ENCODE measurements around the gene ERP29.

The ERP29 gene

DNA sequence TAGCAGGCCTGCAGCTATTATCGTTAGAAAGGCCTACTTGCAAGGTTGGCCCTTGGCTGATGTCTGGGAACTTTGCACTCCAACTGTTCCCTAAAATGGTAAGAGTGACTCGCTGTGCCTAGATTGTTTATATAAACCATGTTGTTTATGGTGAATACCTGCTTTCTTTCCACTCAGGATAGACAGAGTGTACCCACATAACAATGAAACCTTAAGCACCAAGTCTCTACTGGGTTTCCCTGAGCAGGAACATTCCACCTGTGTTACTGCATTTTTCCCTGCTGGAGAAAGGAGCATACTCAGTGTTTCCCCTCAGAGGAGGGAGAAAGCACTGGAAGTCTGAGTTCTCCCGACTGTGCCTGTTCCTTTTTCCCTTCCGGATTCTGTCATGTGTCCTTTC, 32.8 kb downstream of the ERP29 start:
- no peak for DNase-seq

GRCh38 chr12:112049351-112049750, 36.1 kb downstream of the ERP29 start:
- no peak for DNase-seq

GRCh38 chr12:112061137-112061536, 47.9 kb downstream of the ERP29 start:
- no peak for DNase-seq

DNA sequence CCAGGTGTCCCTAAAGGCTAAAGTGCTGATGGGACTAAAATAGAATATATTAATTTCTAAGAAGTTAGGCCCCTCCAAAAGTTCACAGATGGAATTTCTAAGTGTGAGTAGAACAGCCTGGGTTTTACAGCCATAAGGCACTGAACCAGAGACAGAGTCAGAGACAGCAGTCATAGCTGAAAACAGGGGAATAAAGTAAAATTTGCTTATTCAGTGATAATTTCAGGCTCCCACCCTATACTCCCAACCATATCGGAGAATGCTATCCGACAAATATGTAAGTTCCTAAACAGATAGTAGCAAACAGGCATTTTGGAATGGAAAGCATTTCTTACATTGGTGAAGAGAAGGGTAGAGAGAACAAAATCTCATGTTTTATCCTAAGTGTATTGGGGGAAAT, 50.0 kb downstream of the ERP29 start:
- no peak for DNase-seq

DNA sequence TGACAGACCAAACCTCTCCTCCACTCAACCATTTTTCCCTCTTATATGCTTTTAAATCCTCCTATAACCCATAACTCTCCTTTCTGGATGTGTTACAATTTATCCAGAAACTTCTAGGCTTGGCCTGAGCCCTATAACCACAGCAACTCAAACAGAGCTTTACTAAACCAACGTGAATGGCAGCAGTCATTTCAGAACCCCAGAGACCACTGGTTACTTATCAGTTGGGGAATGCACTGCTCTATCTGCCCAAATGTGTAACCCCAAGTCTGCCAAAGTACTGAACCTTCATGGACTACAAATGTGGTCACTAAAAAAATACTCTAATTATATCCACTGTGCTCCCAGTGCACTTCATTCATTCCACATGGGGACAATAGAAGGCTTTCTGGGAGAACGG, 53.3 kb downstream of the ERP29 start:
- DNase-seq: no peak

Data from fibroblast of skin of back (primary cell).